ENCODE data around the gene CCR1. TPM values are rescaled to one million over a fixed set of nuclear protein-coding genes. Genes with fewer than 3 reads are reported as not detected.

CCR1 gene
- total RNA-seq, 1 experiment from 2014 or later, result 0.87 TPM

DNA sequence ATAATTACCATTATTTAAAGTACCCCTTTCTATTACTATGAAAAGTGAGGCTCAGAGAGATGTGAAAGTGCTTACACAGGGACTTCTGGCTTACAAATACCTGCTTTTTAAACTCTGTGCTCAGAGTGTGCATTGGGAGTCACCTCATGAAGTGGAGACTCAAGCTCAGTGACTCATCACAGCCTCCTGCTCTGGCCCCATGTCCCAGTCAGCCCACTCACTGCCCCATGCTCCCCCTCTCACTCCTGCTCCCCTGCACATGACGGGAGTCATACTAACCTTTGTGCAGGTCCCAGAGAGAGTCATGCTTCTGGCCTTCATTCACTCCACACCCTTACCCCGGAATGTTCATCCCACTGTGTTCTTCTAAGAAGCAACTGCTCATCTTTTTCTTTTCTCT, 20.2 kb downstream of the CCR1 start:
- TF ChIP-seq, protein P1, sequence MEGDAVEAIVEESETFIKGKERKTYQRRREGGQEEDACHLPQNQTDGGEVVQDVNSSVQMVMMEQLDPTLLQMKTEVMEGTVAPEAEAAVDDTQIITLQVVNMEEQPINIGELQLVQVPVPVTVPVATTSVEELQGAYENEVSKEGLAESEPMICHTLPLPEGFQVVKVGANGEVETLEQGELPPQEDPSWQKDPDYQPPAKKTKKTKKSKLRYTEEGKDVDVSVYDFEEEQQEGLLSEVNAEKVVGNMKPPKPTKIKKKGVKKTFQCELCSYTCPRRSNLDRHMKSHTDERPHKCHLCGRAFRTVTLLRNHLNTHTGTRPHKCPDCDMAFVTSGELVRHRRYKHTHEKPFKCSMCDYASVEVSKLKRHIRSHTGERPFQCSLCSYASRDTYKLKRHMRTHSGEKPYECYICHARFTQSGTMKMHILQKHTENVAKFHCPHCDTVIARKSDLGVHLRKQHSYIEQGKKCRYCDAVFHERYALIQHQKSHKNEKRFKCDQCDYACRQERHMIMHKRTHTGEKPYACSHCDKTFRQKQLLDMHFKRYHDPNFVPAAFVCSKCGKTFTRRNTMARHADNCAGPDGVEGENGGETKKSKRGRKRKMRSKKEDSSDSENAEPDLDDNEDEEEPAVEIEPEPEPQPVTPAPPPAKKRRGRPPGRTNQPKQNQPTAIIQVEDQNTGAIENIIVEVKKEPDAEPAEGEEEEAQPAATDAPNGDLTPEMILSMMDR (IDR thresholded peaks at IDR 0.05; ENCODE audit: unreplicated experiment), result no peak
- Mint-ChIP-seq H3K9me3 (ENCODE audit: low read depth, unreplicated experiment) (peaks cover 2% of the 10 kb centered on the region), H3K4me3 (ENCODE audit: low read depth, unreplicated experiment) (no peak overlapping the region), H3K4me1 (ENCODE audit: low read depth, unreplicated experiment) (peaks cover 14% of the 10 kb centered on the region), H3K27me3 (ENCODE audit: unreplicated experiment) (no peaks in the 10 kb centered on the region), H3K36me3 (ENCODE audit: insufficient read depth, unreplicated experiment) (no peaks in the 10 kb centered on the region), H3K27ac (ENCODE audit: unreplicated experiment) (no peak overlapping the region)
- intact Hi-C loops (cut with micrococcal nuclease; ENCODE audit: unreplicated experiment), result no loop called here
- CTCF ChIA-PET, result no interaction called here
- no peak for DNase-seq
- BruUV-seq (replicated peaks), result no TSS peak

DNA sequence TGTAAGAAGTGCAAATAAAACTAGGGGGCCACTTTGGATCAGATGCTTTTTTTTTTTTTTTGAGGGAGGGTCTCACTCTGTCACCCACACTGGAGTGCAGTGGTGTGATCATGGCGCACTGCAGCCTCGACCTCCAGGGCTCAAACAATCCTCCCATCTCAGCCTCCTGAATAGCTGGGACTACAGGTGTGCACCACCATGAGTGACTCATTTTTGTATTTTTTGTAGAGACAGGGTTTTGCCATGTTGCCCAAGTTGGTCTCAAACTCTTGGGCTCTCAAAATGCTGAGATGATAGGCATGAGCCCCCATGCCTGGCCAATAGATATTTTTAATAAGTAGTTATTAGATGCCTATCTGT, 20.8 kb downstream of the CCR1 start:
- no peak overlapping the region for H3K27ac Mint-ChIP-seq (ENCODE audit: unreplicated experiment)
- H3K36me3 Mint-ChIP-seq (ENCODE audit: insufficient read depth, unreplicated experiment), result no peaks in the 10 kb centered on the region
- no peak for DNase-seq

DNA sequence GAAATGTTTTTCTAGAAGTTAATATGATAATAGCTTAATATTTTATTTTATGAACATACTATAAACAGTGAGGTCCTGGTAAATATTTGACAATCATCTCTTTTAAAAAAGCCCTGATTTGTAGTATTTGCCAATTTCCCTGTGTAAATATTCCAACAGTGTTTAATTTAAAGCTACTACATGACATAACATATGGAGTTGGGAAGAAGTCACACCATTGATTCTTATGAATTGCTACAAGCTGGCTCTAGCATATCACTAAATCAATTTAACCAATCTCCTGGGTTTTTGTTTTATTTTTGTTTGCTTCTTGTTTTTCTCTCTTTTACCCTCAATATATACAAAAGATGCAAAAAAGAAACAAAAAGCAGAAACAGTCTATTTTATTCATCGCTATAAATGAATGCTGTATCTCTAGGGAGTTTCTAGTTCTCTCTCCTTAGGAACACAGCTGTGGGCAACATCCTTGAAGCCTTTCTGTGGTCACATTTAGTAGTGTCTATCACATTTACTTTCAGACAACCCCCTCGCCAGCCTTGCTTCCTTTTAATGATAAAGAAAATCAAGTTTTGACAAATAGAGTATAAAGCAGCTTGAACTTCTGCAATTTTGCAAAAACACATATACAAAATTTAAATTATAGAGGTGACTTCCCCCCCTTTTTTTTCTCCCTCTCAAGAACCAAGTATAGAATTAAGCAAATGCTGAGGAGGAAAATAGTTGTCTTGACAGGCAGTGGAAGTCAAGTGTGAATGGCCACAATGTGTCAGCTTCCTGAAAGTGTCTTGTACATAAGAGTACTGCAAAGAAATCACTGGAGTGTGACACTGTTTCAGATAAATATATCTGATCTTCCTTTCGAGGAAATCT, 21.4 kb downstream of the CCR1 start:
- H3K4me1 Mint-ChIP-seq (ENCODE audit: low read depth, unreplicated experiment), result peaks cover 14% of the 10 kb centered on the region
- no peaks in the 10 kb centered on the region for H3K9me3 Mint-ChIP-seq (ENCODE audit: low read depth, unreplicated experiment)
- H3K4me3 Mint-ChIP-seq (ENCODE audit: low read depth, unreplicated experiment), result no peak overlapping the region
- H3K27ac Mint-ChIP-seq (ENCODE audit: unreplicated experiment), result no peak overlapping the region
- no peak for DNase-seq
- TF ChIP-seq, protein P1 (IDR thresholded peaks at IDR 0.05; ENCODE audit: unreplicated experiment), result no peak
- intact Hi-C loops (cut with micrococcal nuclease; ENCODE audit: unreplicated experiment), result no loop called here
- CTCF ChIA-PET, result no interaction called here
- no peaks in the 10 kb centered on the region for H3K36me3 Mint-ChIP-seq (ENCODE audit: insufficient read depth, unreplicated experiment)
- no TSS peak for BruUV-seq (replicated peaks)
- H3K27me3 Mint-ChIP-seq (ENCODE audit: unreplicated experiment), result no peaks in the 10 kb centered on the region

More for the DNA sequence above, 20.8 kb downstream of the CCR1 start:
- BruUV-seq (replicated peaks), result no TSS peak
- Mint-ChIP-seq H3K4me3 (ENCODE audit: low read depth, unreplicated experiment) (no peak overlapping the region), H3K9me3 (ENCODE audit: low read depth, unreplicated experiment) (no peaks in the 10 kb centered on the region), H3K27me3 (ENCODE audit: unreplicated experiment) (no peaks in the 10 kb centered on the region), H3K4me1 (ENCODE audit: low read depth, unreplicated experiment) (peaks cover 14% of the 10 kb centered on the region)
- CTCF ChIA-PET, result no interaction called here
- intact Hi-C loops (cut with micrococcal nuclease; ENCODE audit: unreplicated experiment), result no loop called here
- TF ChIP-seq, protein P1 (IDR thresholded peaks at IDR 0.05; ENCODE audit: unreplicated experiment), result no peak

DNA sequence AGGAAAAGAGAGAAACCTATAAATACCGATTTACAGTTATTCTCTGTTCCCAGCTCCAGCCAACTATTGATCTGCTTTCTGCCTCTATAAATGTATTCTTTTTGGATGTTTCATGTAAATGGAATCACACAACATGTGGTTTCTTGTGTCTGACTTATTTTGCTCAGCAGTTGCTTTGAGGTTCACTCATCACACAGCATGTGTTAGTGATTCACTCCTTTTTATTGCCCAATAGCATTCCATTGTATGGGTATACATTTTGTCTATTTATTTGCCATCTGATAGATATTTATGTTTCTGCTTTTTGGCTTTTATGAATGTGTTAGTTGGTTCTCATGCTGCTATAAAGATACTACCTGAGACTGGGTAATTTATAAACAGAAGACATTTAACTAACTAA, 23.6 kb downstream of the CCR1 start:
- H3K9me3 Mint-ChIP-seq (ENCODE audit: low read depth, unreplicated experiment), result no peaks in the 10 kb centered on the region
- H3K27ac Mint-ChIP-seq (ENCODE audit: unreplicated experiment), result no peak overlapping the region
- CTCF ChIA-PET, result no interaction called here
- no peaks in the 10 kb centered on the region for H3K27me3 Mint-ChIP-seq (ENCODE audit: unreplicated experiment)
- no peak overlapping the region for H3K4me3 Mint-ChIP-seq (ENCODE audit: low read depth, unreplicated experiment)
- DNase-seq, result no peak
- TF ChIP-seq, protein P1 (IDR thresholded peaks at IDR 0.05; ENCODE audit: unreplicated experiment), result no peak
- H3K4me1 Mint-ChIP-seq (ENCODE audit: low read depth, unreplicated experiment), result peaks cover 14% of the 10 kb centered on the region
- intact Hi-C loops (cut with micrococcal nuclease; ENCODE audit: unreplicated experiment), result no loop called here
- no TSS peak for BruUV-seq (replicated peaks)
- H3K36me3 Mint-ChIP-seq (ENCODE audit: insufficient read depth, unreplicated experiment), result no peaks in the 10 kb centered on the region
